Liver (tissue), 9 donors: Measurements from ENCODE around the gene BTN2A1. TPM values are rescaled to one million over a fixed set of nuclear protein-coding genes. Genes with fewer than 3 reads are reported as not detected.

Experiments used
- DNase-seq: peaks from one replicate; pipeline ENCODE4 v3.0.0-alpha.2; 2017; ENCODE audit warnings: low spot score
- H3K27ac ChIP-seq, 2 donors: one replicate each; pipeline ENCODE4 v1.7.0; 2013; ENCODE audit warnings: inconsistent platforms in 2 of 2, low read length in 2 of 2, control low read depth in 1 of 2, low read depth in 1 of 2, mild to moderate bottlenecking in 1 of 2
- H3K27me3 ChIP-seq, 4 donors: one replicate each; pipeline versions ENCODE4 v1.6.1 to v1.7.0; 2013; ENCODE audit warnings: low read length in 3 of 4, inconsistent platforms in 1 of 4, mild to moderate bottlenecking in 1 of 4, moderate library complexity in 1 of 4; ENCODE audit not compliant: control insufficient read depth in 4 of 4, insufficient read depth in 4 of 4
- H3K36me3 ChIP-seq, 4 donors: one replicate each; pipeline versions ENCODE4 v1.6.1 to v1.7.0; 2013; ENCODE audit warnings: low read length in 3 of 4, mild to moderate bottlenecking in 3 of 4, low read depth in 1 of 4, moderate library complexity in 1 of 4; ENCODE audit not compliant: control insufficient read depth in 4 of 4, insufficient read depth in 3 of 4
- H3K4me1 ChIP-seq, 4 donors: one replicate each; pipeline versions ENCODE4 v1.6.1 to v1.7.0; 2013; ENCODE audit warnings: low read length in 3 of 4, mild to moderate bottlenecking in 3 of 4, moderate library complexity in 1 of 4; ENCODE audit not compliant: control insufficient read depth in 4 of 4, insufficient read depth in 4 of 4
- H3K4me3 ChIP-seq, 3 donors: one replicate each; pipeline versions ENCODE4 v1.6.1 to v1.7.0; 2013; ENCODE audit warnings: low read length in 3 of 3, control low read depth in 1 of 3, low read depth in 1 of 3, mild to moderate bottlenecking in 1 of 3
- H3K9ac ChIP-seq, 2 donors: one replicate each; pipeline ENCODE4 v1.7.0; 2013; ENCODE audit warnings: low read length in 2 of 2, mild to moderate bottlenecking in 2 of 2, moderate library complexity in 2 of 2, control low read depth in 1 of 2, low read depth in 1 of 2
- H3K9me3 ChIP-seq, 4 donors: one replicate each; pipeline versions ENCODE4 v1.6.1 to v1.7.0; 2013; ENCODE audit warnings: low read length in 3 of 4; ENCODE audit not compliant: control insufficient read depth in 4 of 4
- ATF3 ChIP-seq: IDR thresholded peaks from 2 replicates; pipeline ENCODE4 v1.6.1; 2016; ENCODE audit warnings: antibody characterized with exemption
- EGR1 ChIP-seq, 2 donors: IDR thresholded peaks; 2 replicates each; pipeline ENCODE4 v1.6.1; 2016 to 2018; ENCODE audit warnings: antibody characterized with exemption in 2 of 2, low read depth in 2 of 2
- FOXA1 ChIP-seq: IDR thresholded peaks from 2 replicates; pipeline ENCODE4 v1.6.1; 2016; ENCODE audit warnings: antibody characterized with exemption
- FOXA2 ChIP-seq: IDR thresholded peaks from 2 replicates; pipeline ENCODE4 v1.6.1; 2016; ENCODE audit warnings: antibody characterized with exemption
- GABPA ChIP-seq, 2 donors: IDR thresholded peaks in 1 of 2; conservative IDR thresholded peaks in 1 of 2; 2 replicates each; pipeline ENCODE4 v1.6.1; 2016; ENCODE audit warnings: antibody characterized with exemption in 2 of 2, mild to moderate bottlenecking in 1 of 2, moderate library complexity in 1 of 2
- HNF4A ChIP-seq, 2 donors: conservative IDR thresholded peaks; 2 replicates each; pipeline ENCODE4 v1.6.1; 2016; ENCODE audit warnings: antibody characterized with exemption in 2 of 2, mild to moderate bottlenecking in 2 of 2
- HNF4G ChIP-seq: IDR thresholded peaks from 2 replicates; pipeline ENCODE4 v1.6.1; 2016; ENCODE audit warnings: antibody characterized with exemption
- JUND ChIP-seq, 2 donors: IDR thresholded peaks; 2 replicates each; pipeline ENCODE4 v1.6.1; 2016; ENCODE audit warnings: antibody characterized with exemption in 2 of 2
- MAX ChIP-seq: IDR thresholded peaks from 2 replicates; pipeline ENCODE4 v1.6.1; 2016; ENCODE audit warnings: antibody characterized with exemption
- NR2F2 ChIP-seq: IDR thresholded peaks from 2 replicates; pipeline ENCODE4 v1.6.1; 2016; ENCODE audit warnings: antibody characterized with exemption
- RAD21 ChIP-seq, 2 donors: IDR thresholded peaks; 2 replicates each; pipeline ENCODE4 v1.6.1; 2016; ENCODE audit warnings: antibody characterized with exemption in 2 of 2, mild to moderate bottlenecking in 2 of 2
- REST ChIP-seq: IDR thresholded peaks from 2 replicates; pipeline ENCODE4 v1.6.1; 2016; ENCODE audit warnings: antibody characterized with exemption, mild to moderate bottlenecking
- RXRA ChIP-seq, 2 donors: IDR thresholded peaks; 2 replicates each; pipeline ENCODE4 v1.6.1; 2017 to 2018; ENCODE audit warnings: antibody characterized with exemption in 2 of 2, mild to moderate bottlenecking in 1 of 2
- SP1 ChIP-seq: IDR thresholded peaks from 2 replicates; pipeline ENCODE4 v1.6.1; 2018; ENCODE audit warnings: antibody characterized with exemption, mild to moderate bottlenecking
- TAF1 ChIP-seq: conservative IDR thresholded peaks from 2 replicates; pipeline ENCODE4 v1.6.1; 2016; ENCODE audit warnings: antibody characterized with exemption, mild to moderate bottlenecking
- YY1 ChIP-seq: IDR thresholded peaks from 2 replicates; pipeline ENCODE4 v1.6.1; 2016; ENCODE audit warnings: antibody characterized with exemption, mild to moderate bottlenecking
- ZBTB33 ChIP-seq: IDR thresholded peaks from 2 replicates; pipeline ENCODE4 v1.6.1; 2016; ENCODE audit warnings: antibody characterized with exemption
- WGBS: extraction: QIAGEN DNeasy Blood & Tissue Kit; methylation state at CpG from one replicate; pipeline ENCODE4 v1.1.7; 2013; 5-methylcytosine and 5-hydroxymethylcytosine counted together
- polyA plus RNA-seq, 2 donors: library from polyadenylated mRNA; stranded (reverse) in 1 of 2; unstranded in 1 of 2; fragments of 200-250 nt in 1 of 2; fragments of >200 nt in 1 of 2; fragmentation: Nextera tagmentation in 1 of 2; extraction: Ambion mirVana in 1 of 2; gene quantifications; one replicate each; pipeline versions ENCODE4 v1.2.1 to v1.2.3, GENCODE V29; 2013 to 2015
- total RNA-seq, 2 donors: library from RNA; depleted of rRNA; stranded (reverse); fragments of >200 nt; gene quantifications; one replicate each; pipeline ENCODE4 v1.2.3, GENCODE V29; 2014
- TF ChIP-seq, protein P1 (sequence below): fragments of 150-350 bp; IDR thresholded peaks from 2 replicates; pipeline ENCODE4 v1.5.1; 2017; ENCODE audit warnings: improper control_type of control experiment, low read depth, low read length; ENCODE audit not compliant: missing input control
- donor health status: healthy.
- donor health status: healthy.
- donor health status: healthy.
- donor health status: healthy.
- donor health status: healthy.

The BTN2A1 gene
- total and polyA plus RNA-seq, 4 donors, result 2.7 to 5.9 (median 5.2) TPM

DNA sequence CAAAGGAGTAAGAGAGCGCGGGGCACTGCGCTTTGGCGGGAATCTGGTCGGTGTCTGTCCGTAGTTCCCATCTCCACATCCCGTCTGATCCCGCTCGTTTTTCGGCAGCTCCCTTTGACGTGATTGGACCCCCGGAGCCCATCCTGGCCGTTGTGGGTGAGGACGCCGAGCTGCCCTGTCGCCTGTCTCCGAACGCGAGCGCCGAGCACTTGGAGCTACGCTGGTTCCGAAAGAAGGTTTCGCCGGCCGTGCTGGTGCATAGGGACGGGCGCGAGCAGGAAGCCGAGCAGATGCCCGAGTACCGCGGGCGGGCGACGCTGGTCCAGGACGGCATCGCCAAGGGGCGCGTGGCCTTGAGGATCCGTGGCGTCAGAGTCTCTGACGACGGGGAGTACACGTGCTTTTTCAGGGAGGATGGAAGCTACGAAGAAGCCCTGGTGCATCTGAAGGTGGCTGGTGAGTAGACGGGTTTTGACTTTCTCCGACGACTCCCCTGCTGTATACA lies 43.8 kb downstream of the BTN2A1 start:
- Histone ChIP-seq H3K4me3 (peak overlapping the region in 1 of 3 donors; percentile 20), H3K9me3 (no peaks in the 10 kb centered on the region), H3K36me3 (no peaks in the 10 kb centered on the region), H3K9ac (no peak overlapping the region), H3K27me3 (peaks cover 0 to 10% (median 4%) of the 10 kb centered on the region in 4 donors), H3K27ac (no peak overlapping the region), H3K4me1 (peaks cover 0 to 7% (median 6%) of the 10 kb centered on the region in 4 donors)
- no peak for DNase-seq
- TF ChIP-seq RXRA (IDR thresholded peaks at IDR 0.05) (no peak), EGR1 (IDR thresholded peaks at IDR 0.05; ENCODE audit: low read depth in 2 of 2) (no peak), HNF4G (no peak), ZBTB33 (no peak), REST (no peak), SP1 (no peak), MAX (no peak), YY1 (no peak), TAF1 (no peak), GABPA (IDR thresholded peaks at IDR 0.05 in 1 of 2, conservative IDR thresholded peaks at IDR 0.05 in 1 of 2) (no peak), HNF4A (conservative IDR thresholded peaks at IDR 0.05) (no peak), FOXA2 (no peak), NR2F2 (no peak), JUND (IDR thresholded peaks at IDR 0.05) (no peak), FOXA1 (no peak), ATF3 (no peak), RAD21 (IDR thresholded peaks at IDR 0.05) (no peak)
- TF ChIP-seq, protein P1, sequence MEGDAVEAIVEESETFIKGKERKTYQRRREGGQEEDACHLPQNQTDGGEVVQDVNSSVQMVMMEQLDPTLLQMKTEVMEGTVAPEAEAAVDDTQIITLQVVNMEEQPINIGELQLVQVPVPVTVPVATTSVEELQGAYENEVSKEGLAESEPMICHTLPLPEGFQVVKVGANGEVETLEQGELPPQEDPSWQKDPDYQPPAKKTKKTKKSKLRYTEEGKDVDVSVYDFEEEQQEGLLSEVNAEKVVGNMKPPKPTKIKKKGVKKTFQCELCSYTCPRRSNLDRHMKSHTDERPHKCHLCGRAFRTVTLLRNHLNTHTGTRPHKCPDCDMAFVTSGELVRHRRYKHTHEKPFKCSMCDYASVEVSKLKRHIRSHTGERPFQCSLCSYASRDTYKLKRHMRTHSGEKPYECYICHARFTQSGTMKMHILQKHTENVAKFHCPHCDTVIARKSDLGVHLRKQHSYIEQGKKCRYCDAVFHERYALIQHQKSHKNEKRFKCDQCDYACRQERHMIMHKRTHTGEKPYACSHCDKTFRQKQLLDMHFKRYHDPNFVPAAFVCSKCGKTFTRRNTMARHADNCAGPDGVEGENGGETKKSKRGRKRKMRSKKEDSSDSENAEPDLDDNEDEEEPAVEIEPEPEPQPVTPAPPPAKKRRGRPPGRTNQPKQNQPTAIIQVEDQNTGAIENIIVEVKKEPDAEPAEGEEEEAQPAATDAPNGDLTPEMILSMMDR, result no peak
- 7% methylated on average over 49 of the region's 49 CpGs for WGBS
